Measurements from ENCODE around the gene TMC5. TPM values are rescaled to one million over a fixed set of nuclear protein-coding genes. Genes with fewer than 3 reads are reported as not detected.

TMC5 gene
- total and polyA plus RNA-seq, 2 of the 8 experiments (the other 6 are each of a cell fraction or from before 2014, with no cell fraction given) = 1.6 to 1.8 TPM

- TF ChIP-seq EP300 (IDR thresholded peaks at IDR 0.05; ENCODE audit: borderline replicate concordance in 1 of 2, low read depth in 2 of 2, low read length in 2 of 2) (no peak), SIRT6 (IDR thresholded peaks at IDR 0.05; ENCODE audit: low read length) (no peak), HDAC2 (IDR thresholded peaks at IDR 0.05; ENCODE audit: borderline replicate concordance in 1 of 2, low read depth in 2 of 2, low read length in 2 of 2) (no peak), TEAD4 (IDR thresholded peaks at IDR 0.05; ENCODE audit: low read depth, low read length) (no peak), POLR2AphosphoS5 (IDR thresholded peaks at IDR 0.05; ENCODE audit: low read depth, low read length) (no peak), JUN (IDR thresholded peaks at IDR 0.05; ENCODE audit: low read depth, low read length) (no peak), RXRA (IDR thresholded peaks at IDR 0.05; ENCODE audit: insufficient read depth, low read depth, low read length) (no peak), CBX5 (IDR thresholded peaks at IDR 0.05; ENCODE audit: low read depth, low read length) (no peak)
Observed at GRCh38 chr16:19479302-19479721, 61.6 kb downstream of the TMC5 start (continued).
